ENCODE data around the gene NTN3.
"Not testable (repeated sequence)": the region's sequence is repeated elsewhere in the genome, so short reads cannot be mapped to it uniquely, and the experiment has no call there.

Gene NTN3

DNA sequence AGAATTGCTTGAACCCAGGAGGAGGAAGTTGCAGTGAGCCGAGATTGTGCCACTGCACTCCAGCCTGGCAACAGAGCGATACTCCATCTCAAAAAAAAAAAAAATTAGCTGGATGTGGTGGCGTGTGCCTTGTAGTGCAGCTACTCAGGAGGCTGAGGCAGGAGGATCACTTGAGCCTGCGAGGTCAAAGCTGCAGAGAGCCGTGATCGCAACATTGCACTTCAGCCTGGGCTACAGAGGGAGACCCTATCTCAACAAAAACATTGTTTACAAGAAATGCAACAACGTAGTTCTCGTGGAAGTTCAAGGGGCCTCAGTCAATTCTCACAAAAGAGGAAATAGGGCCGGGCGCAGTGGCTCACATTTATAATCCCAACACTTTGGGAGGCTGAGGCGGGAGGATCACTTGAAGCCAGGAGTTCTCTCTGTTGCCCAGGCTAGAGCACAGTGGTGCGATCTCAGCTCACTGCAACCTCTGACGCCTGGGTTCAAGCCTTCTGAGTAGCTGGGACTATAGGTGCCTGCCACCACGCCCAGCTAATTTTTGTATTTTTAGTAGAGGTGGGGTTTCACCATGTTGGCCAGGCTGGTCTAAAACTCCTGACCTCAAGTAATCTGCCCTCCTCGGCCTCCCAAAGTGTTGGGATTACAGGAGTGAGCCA, 29.8 kb upstream of the NTN3 start:
- not testable (repeated sequence) for DNase-seq

DNA sequence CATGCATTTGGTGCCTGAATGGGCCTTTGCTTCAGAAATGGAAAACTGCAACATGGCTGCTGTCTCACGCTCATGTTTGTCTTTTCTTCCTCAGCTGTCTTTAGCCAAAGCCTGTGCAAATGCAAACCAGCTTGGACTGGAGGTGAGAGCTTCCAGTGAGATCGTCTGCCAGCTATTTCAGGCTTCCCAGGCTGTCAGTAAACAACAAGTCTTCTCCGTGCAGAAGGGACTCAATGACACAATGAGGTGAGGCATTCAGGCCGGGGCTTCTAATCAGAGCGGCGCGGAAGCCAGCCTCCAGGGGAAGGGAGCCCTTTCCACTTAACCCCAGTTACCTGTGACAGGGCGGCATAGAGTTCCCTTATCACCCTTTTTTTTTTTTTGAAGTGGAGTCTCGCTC, 27.5 kb upstream of the NTN3 start:
- DNase-seq, result no peak

- no peak for DNase-seq
Observed at GRCh38 chr16:2447920-2448583, 23.0 kb upstream of the NTN3 start.

- no peak for DNase-seq
Observed at GRCh38 chr16:2449118-2449517, 22.0 kb upstream of the NTN3 start.

- DNase-seq, result no peak
Observed at GRCh38 chr16:2450535-2450934, 20.6 kb upstream of the NTN3 start.

- DNase-seq, result no peak
Observed at GRCh38 chr16:2450975-2451381, 20.1 kb upstream of the NTN3 start.

GRCh38 chr16:2451851-2452320, 19.2 kb upstream of the NTN3 start:
- no peak for DNase-seq

DNA sequence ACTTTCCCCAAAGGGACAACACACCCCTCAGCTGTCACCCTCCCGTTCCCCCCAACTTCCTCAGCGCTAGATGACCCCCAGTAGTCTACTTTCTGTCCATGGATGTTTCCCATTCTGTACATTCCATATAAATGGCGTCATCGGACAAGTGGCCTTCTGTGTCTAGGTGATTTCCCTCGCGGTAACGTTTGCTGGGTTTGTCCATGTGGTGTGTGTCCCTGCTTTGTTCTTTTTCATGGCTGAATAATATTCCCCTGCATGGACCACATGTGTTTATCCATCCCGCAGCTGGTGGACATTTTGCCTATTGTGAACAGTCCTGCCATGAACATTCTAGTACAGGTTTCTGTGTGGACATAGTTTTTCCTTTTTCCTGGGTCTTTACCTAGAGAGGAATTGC, 18.4 kb upstream of the NTN3 start:
- DNase-seq, result no peak

DNA sequence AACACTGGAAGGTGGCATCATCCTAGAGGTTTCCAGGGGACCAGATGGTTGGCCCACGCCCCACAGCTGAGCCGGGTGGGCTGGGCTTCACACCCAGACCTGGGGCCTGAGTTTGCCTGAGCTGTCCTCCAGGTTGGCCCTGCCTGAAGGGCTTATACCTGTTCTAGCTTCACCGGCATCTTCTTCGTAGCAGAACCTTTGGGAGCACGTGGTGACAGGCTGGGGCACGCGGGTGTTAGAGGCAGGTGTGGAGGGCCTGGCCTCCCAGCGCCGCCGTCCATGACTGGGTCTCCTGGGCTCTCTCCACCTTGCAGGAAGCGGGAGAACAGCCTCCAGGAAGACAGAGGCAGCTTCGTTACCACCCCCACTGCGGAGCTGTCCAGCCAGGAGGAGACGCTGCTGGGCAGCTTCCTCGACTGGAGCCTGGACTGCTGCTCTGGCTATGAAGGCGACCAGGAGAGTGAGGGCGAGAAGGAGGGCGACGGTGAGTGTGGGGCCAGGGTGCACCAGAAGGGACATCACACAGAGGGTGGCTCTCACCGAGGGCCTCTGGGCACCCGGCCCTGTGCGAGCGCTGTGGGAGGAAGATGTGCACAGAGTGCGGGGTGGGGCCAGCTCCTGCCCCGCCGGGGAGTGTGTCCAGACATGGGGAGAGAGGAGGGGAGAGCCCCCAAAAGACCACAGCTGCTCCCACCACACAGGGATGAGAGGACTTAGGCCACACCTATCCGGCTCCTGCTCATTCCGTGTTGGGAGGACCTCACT, 15.8 kb upstream of the NTN3 start:
- DNase-seq, result no peak

DNA sequence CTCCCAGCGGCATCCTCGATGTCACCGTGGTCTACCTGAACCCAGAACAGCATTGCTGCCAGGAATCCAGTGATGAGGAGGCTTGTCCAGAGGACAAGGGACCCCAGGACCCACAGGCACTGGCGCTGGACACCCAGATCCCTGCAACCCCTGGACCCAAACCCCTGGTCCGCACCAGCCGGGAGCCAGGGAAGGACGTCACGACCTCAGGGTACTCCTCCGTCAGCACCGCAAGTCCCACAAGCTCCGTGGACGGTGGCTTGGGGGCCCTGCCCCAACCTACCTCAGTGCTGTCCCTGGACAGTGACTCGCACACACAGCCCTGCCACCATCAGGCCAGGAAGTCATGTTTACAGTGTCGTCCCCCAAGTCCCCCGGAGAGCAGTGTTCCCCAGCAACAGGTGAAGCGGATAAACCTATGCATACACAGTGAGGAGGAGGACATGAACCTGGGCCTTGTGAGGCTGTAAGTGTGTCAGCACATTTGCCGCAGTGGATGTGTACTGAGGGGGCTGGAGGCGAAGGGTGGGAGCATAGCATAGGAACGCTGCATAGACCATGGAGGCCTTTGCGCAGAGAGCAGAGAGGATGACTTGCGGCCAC, 14.4 kb upstream of the NTN3 start:
- DNase-seq, result no peak

DNA sequence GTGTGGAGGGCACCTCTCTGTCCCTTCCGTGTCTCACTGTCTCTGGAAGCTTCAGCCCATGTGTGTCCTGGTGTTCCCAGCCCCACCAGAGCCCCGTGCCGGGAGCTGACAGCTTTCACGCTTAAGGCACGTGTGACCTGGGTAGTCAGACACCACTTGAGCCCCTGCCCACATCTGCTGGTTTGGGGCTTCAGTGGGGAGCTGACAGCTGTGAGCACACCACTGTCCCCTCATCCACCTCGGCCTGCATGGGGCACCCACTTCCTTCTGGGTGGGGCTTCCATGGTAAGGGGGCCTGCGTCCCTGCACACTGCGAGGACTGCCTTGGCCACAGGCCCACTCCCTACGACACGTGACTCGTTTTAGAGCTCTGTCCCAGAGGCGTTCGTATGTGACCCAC, 13.8 kb upstream of the NTN3 start:
- DNase-seq, result no peak

DNA sequence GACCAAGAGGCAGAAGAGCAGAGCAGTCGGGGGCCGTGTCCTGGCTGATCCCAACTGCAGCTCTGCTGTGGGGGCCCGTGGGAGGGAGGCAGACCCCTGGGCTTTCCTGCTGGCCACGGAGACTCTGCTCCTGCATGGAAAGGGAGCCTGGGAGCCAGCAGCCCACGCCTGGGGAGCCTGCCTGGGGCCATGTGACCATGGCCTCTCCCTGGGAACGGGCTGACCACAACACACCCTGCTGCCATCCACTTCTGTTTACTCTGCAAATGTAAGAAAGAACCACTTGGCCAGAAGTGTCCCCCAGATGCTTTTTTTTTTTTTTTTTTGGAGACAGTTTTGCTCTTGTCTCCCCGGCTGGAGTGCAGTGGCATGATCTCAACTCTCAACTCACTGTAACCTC, 13.2 kb upstream of the NTN3 start:
- no peak for DNase-seq

GRCh38 chr16:2458887-2459646, 12.0 kb upstream of the NTN3 start:
- DNase-seq, result no peak

DNA sequence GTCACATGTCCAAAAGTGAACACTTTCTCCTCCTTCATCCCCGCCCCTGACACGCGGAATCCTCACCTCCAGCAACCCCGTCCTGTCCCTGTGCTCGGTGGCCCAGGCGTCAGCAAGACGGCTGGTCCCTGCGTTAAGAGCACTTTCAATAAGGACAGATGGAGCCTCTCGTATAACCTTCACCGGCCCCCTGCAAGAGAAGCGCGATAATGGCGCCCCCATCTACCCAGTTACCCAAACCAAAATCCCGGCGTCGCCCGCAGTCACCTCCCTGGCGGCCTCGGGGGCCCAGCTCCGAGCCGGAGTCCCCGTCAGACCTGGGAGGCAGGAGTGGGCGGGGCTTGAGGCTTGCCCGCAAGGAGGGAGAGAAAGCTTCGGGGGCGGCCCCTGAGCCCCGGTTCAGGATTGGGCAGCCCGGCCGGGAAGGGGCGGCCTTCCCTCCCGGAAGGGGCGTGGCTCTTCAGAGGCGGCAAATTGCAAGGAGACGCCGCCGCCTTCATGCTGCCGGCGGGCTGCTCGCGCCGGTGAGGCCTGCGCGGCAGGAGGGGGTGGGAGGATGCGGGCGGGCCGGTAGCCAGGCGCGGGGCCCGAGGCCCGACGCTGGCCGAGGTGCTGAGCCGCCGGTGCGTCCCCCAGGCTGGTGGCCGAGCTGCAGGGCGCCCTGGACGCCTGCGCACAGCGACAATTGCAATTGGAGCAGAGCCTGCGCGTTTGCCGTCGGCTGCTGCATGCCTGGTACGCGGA, 11.3 kb upstream of the NTN3 start, which contains the start of gene TEDC2:
TSS of gene TEDC2 (plus strand) at position 463 of the 744 bp plus-strand sequence. CDS start at position 499, 36 bp downstream.
- DNase-seq, result peak; percentile 78

DNA sequence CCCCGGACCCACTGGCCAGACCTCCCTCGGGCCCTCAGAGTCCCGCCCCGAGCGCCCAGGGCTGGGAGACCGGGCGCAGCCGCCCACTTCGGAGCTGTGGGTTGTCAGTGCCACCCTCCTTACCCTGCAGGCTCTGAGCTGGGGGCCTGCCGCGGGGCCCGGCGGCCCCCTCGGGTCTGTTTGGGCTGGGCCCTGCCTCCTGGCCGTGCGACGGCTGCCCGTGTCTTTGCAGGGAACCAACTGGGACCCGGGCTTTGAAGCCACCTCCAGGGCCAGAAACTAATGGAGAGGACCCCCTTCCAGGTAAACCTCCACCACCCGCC, 10.7 kb upstream of the NTN3 start:
- DNase-seq, result no peak

- DNase-seq, result no peak
Observed at GRCh38 chr16:2460916-2461315, 10.2 kb upstream of the NTN3 start.

GRCh38 chr16:2462031-2462866, 8.8 kb upstream of the NTN3 start:
- no peak for DNase-seq

GRCh38 chr16:2464333-2464732, 6.8 kb upstream of the NTN3 start:
- no peak for DNase-seq

GRCh38 chr16:2465653-2466415, 5.3 kb upstream of the NTN3 start:
- DNase-seq, result no peak
